Gastrocnemius medialis (tissue), 4 donors: Measurements from ENCODE around the gene POU2AF1. TPM values are rescaled to one million over a fixed set of nuclear protein-coding genes. Genes with fewer than 3 reads are reported as not detected.
"Not testable (repeated sequence)": the region's sequence is repeated elsewhere in the genome, so short reads cannot be mapped to it uniquely, and the experiment has no call there.

Experiments used
- ATAC-seq, 2 donors: fragments of 150-250 bp; one replicate each; pipeline ENCODE4 v1.9.1; 2016
- DNase-seq, 2 donors: peaks; one replicate each; pipeline ENCODE4 v3.0.0-alpha.2; 2019
- H3K27ac ChIP-seq, 4 donors: fragments of 200-600 bp; sonication (generic); 1 replicate in 1 of 4; 2 replicates in 3 of 4; pipeline ENCODE4 v1.5.1; 2016 to 2018; ENCODE audit warnings: mild to moderate bottlenecking in 2 of 4, moderate library complexity in 1 of 4
- H3K27me3 ChIP-seq, 3 donors: fragments of 200-600 bp; sonication (generic) in 2 of 3; 1 replicate in 1 of 3; 2 replicates in 2 of 3; pipeline versions ENCODE4 v1.5.1 to v1.6.0; 2016 to 2019; ENCODE audit warnings: mild to moderate bottlenecking in 1 of 3, moderate library complexity in 1 of 3
- H3K36me3 ChIP-seq, 2 donors: fragments of 200-600 bp; sonication (generic) in 1 of 2; one replicate each; pipeline ENCODE4 v1.5.1; 2017 to 2018
- H3K4me1 ChIP-seq, 2 donors: fragments of 200-600 bp; sonication (generic) in 1 of 2; one replicate each; pipeline ENCODE4 v1.5.1; 2016 to 2017; ENCODE audit warnings: mild to moderate bottlenecking in 2 of 2
- H3K4me3 ChIP-seq, 4 donors: fragments of 200-600 bp; sonication (generic) in 3 of 4; 1 replicate in 1 of 4; 2 replicates in 3 of 4; pipeline ENCODE4 v1.5.1; 2016 to 2019; ENCODE audit warnings: mild to moderate bottlenecking in 2 of 4
- H3K9me3 ChIP-seq, 3 donors: fragments of 200-600 bp; sonication (generic) in 2 of 3; 1 replicate in 1 of 3; 2 replicates in 2 of 3; pipeline ENCODE4 v1.5.1; 2016 to 2019
- POLR2A ChIP-seq, 2 donors: fragments of 450-650 bp; IDR thresholded peaks; one replicate each; pipeline ENCODE4 v1.6.1; 2017; ENCODE audit warnings: antibody characterized with exemption in 2 of 2, mild to moderate bottlenecking in 2 of 2, moderate library complexity in 2 of 2
- in situ Hi-C, 4 donors: fragments of 200-750 bp; cut with MboI; loops; one replicate each; pipeline versions ENCODE4 v1.15.0 to v1.8.0; 2017; ENCODE audit warnings: low sequenced_read_pairs in 4 of 4
- intact Hi-C: fragments of 100-400 bp; cut with DNase I; formaldehyde crosslinking; loops from one replicate; pipeline ENCODE4 v1.15.1; 2023; ENCODE audit warnings: low total_unique reads
- total RNA-seq, 4 donors: library from RNA; depleted of rRNA; stranded (reverse); fragments of >200 nt; gene quantifications; one replicate each; pipeline versions ENCODE4 v1.1.0 to v1.2.3, GENCODE V29; 2016
- TF ChIP-seq, protein P1 (sequence below), 5 experiments: fragments of 450-650 bp in 3 of 5; fragments of 200-600 bp in 2 of 5; sonication (generic) in 2 of 5; IDR thresholded peaks in 4 of 5; conservative IDR thresholded peaks in 1 of 5; 1 replicate in 4 of 5; 2 replicates in 1 of 5; pipeline ENCODE4 v1.5.1; 2016 to 2019; ENCODE audit warnings: antibody characterized with exemption in 5 of 5, mild to moderate bottlenecking in 3 of 5, moderate library complexity in 3 of 5

The POU2AF1 gene
- total RNA-seq, 4 donors from 2014 or later = 0.29 to 0.78 TPM; not detected in 2

DNA sequence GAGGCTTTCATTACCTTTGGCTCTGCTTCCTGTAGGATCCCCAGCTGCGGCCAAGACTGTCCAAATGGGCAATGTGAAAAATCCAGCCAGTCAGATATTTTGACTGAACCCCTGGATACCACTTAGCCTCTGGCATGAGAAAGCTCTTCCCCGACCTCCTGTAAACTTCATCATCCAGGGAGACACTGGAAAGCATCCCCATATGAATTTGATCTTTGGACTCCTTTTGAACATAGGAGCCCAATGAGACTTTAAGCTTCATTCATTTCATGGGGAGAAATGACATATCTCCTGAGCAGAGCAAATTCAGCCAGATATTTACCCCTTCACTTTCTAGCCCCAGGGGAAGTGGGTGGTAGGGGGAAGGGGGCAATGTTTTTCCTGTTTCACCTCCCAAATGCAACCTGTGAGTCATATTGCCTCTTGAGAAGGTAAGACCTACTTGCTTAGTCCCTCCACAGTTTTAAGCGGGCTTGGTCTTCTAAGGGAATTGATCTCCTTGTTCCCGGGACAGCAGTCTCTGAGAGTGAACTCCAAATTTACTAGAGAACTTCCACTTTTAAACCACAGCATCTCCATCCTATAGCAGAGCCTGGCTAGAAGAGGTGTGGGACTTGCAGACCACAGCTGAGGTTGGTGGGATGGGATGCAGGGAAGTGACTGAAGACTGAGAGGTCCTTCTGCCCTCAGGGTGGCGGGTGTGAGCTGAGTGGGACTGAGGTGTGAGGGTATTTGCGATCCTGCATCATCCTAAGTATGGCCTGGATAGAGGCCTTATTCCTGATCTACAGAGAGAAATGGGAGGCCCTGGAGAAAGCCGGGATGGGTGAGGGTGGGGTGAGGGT, 20.3 kb upstream of the POU2AF1 start:
- no peaks in the 10 kb centered on the region for H3K4me1 ChIP-seq
- no peak overlapping the region for H3K27ac ChIP-seq
- TF ChIP-seq POLR2A (IDR thresholded peaks at IDR 0.05) = no peak
- TF ChIP-seq, protein P1, sequence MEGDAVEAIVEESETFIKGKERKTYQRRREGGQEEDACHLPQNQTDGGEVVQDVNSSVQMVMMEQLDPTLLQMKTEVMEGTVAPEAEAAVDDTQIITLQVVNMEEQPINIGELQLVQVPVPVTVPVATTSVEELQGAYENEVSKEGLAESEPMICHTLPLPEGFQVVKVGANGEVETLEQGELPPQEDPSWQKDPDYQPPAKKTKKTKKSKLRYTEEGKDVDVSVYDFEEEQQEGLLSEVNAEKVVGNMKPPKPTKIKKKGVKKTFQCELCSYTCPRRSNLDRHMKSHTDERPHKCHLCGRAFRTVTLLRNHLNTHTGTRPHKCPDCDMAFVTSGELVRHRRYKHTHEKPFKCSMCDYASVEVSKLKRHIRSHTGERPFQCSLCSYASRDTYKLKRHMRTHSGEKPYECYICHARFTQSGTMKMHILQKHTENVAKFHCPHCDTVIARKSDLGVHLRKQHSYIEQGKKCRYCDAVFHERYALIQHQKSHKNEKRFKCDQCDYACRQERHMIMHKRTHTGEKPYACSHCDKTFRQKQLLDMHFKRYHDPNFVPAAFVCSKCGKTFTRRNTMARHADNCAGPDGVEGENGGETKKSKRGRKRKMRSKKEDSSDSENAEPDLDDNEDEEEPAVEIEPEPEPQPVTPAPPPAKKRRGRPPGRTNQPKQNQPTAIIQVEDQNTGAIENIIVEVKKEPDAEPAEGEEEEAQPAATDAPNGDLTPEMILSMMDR (IDR thresholded peaks at IDR 0.05 in 4 of 5, conservative IDR thresholded peaks at IDR 0.05 in 1 of 5) = no peak
- intact Hi-C loops = no loop called here
- H3K4me3 ChIP-seq = no peak overlapping the region
- in situ Hi-C loops = no loop called here
- no peak for ATAC-seq
- no peaks in the 10 kb centered on the region for H3K36me3 ChIP-seq
- H3K27me3 ChIP-seq = no peaks in the 10 kb centered on the region
- DNase-seq = no peak
- H3K9me3 ChIP-seq = no peaks in the 10 kb centered on the region

DNA sequence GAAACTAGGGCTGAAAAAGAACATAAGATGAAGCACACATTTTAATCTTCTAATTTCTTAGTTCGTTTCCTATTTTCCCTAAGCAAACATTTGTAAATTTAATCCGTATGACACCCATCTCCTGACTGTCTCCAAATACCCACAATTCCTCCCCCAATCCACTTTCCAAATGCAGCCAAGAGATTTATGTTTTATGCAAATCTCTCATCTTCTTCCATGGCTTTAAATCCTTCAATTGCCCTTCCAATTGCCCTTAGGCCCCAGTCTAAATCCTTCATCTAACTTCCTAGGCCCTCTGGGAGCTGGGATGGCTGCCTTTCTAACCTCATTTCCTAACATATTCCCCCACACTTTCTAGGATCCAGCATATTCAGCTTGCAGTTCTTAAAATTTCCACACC, 18.0 kb upstream of the POU2AF1 start:
- no peak overlapping the region for H3K4me3 ChIP-seq
- H3K36me3 ChIP-seq = no peaks in the 10 kb centered on the region
- in situ Hi-C loops = no loop called here
- TF ChIP-seq, protein P1 (IDR thresholded peaks at IDR 0.05 in 4 of 5, conservative IDR thresholded peaks at IDR 0.05 in 1 of 5) = no peak
- TF ChIP-seq POLR2A (IDR thresholded peaks at IDR 0.05) = no peak
- H3K4me1 ChIP-seq = no peaks in the 10 kb centered on the region
- H3K27me3 ChIP-seq = no peaks in the 10 kb centered on the region
- ATAC-seq = no peak
- no peak for DNase-seq
- H3K27ac ChIP-seq = no peak overlapping the region
- intact Hi-C loops = no loop called here
- H3K9me3 ChIP-seq = no peaks in the 10 kb centered on the region

DNA sequence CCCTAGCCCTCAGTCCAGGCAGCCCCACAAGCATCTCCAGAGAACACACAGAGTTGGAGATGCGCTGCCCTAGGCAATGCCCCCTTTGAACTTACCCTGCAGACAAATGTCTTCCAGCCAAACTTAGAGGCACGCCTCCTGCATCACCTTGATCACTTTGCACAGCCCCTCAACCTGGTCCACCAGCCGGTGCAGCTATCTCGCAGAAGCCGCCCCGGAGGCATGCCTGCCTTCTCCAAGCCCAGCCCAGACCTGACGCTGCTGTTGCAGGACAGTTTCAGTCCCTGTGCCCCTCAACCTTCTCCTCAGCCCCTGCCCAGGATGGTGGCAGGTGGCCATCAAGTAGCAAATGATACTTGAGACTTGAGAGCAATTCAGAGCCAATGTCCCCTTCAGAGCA, 16.7 kb upstream of the POU2AF1 start:
- in situ Hi-C loops = no loop called here
- ATAC-seq = no peak
- TF ChIP-seq, protein P1 (IDR thresholded peaks at IDR 0.05 in 4 of 5, conservative IDR thresholded peaks at IDR 0.05 in 1 of 5) = no peak
- TF ChIP-seq POLR2A (IDR thresholded peaks at IDR 0.05) = no peak
- Histone ChIP-seq H3K4me1 (no peaks in the 10 kb centered on the region), H3K27me3 (no peaks in the 10 kb centered on the region), H3K27ac (no peak overlapping the region), H3K36me3 (no peaks in the 10 kb centered on the region), H3K9me3 (no peaks in the 10 kb centered on the region), H3K4me3 (no peak overlapping the region)
- no peak for DNase-seq
- intact Hi-C loops = no loop called here

DNA sequence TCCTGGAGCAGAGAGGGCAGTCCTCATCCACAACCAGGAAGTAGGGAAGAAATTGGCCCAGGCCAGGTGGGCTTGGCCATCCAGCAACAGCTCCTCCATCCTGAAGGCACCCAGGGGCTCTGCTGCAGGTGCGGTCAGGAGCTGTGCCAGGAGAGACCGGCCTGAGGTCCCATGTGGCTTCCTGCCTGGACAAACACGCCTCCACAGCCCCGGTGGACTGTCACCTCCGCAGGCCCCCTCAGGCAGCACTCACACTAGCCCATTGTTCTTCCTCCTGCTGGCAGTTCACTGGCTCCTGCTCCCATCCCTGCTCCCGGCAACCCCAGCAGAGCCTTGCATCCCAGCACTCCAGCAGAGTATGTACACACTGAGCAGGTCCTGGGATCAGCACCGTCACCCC, 16.0 kb upstream of the POU2AF1 start:
- DNase-seq (no peak), ATAC-seq (no peak)
- Histone ChIP-seq H3K27me3 (no peaks in the 10 kb centered on the region), H3K4me3 (no peak overlapping the region), H3K9me3 (no peaks in the 10 kb centered on the region), H3K4me1 (no peaks in the 10 kb centered on the region), H3K36me3 (no peaks in the 10 kb centered on the region), H3K27ac (no peak overlapping the region)
- in situ Hi-C loops (no loop called here), intact Hi-C loops (no loop called here)
- TF ChIP-seq, protein P1 (IDR thresholded peaks at IDR 0.05 in 4 of 5, conservative IDR thresholded peaks at IDR 0.05 in 1 of 5) = no peak
- no peak for TF ChIP-seq POLR2A (IDR thresholded peaks at IDR 0.05)

DNA sequence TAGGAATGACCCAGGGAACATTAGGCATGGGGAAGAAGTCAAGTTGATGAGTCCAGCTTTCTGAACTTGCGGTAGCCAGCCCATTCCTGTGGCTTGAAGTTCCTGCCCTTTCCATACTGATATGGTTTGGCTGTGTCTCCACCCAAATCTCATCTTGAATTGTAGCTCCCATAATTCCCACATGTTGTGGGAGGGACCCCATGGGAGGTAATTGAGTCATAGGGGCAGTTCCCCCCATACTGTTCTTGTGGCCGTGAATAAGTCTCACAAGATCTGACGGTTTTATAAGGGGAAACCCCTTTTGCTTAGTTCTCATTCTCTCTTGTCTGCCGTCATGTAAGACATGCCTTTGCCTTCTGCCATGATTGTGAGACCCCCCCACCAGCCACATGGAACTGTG, 15.1 kb upstream of the POU2AF1 start:
- H3K27ac ChIP-seq, H3K27me3 ChIP-seq, H3K4me1 ChIP-seq, DNase-seq, ATAC-seq, intact Hi-C loops, in situ Hi-C loops, H3K36me3 ChIP-seq, H3K4me3 ChIP-seq, H3K9me3 ChIP-seq: not testable (repeated sequence)
